GM12878 (cell line): ENCODE measurements around the gene HHIPL1. TPM values are rescaled to one million over a fixed set of nuclear protein-coding genes. Genes with fewer than 3 reads are reported as not detected.

Experiments
- ATAC-seq: fragments of 200-7000 bp; cut with Tn5 transposase; 3 replicates; pipeline ENCODE4 v1.9.1; 2020; ENCODE audit warnings: mild to moderate bottlenecking, moderate library complexity
- BruUV-seq: library from RNA; stranded (reverse); fragments of 400-500 nt; replicated peaks from 2 replicates; lab custom pipeline; 2021; lab: Mats Ljungman, UMichigan
- CTCF ChIA-PET: fragments of 300-600 bp; sonication (Branson Sonifier 250); formaldehyde crosslinking; extraction: SDS; loops from one replicate; lab custom pipeline; 2021; ENCODE audit warnings: inconsistent platforms; lab: Yijun Ruan, JAX
- POLR2A ChIA-PET: fragments of 350-600 bp; formaldehyde crosslinking; extraction: SDS; loops from one replicate; lab custom pipeline; 2021; ENCODE audit warnings: inconsistent platforms; lab: Charles Lee
- RAD21 ChIA-PET: fragments of 300-600 bp; sonication (Branson Sonifier 250); formaldehyde crosslinking; loops from one replicate; lab custom pipeline; 2023; ENCODE audit warnings: antibody characterized with exemption; ENCODE audit not compliant: unreplicated experiment; lab: Charles Lee
- SMC1A ChIA-PET: fragments of 300-600 bp; sonication (Branson Sonifier 250); formaldehyde crosslinking; loops from one replicate; lab custom pipeline; 2023; ENCODE audit not compliant: unreplicated experiment, uncharacterized antibody; lab: Charles Lee
- DNase-seq: peaks from one replicate; pipeline ENCODE4 v3.0.0-alpha.2; 2011; ENCODE audit warnings: low read depth, low spot score
- FAIRE-seq: peaks from 3 replicates; lab custom pipeline; 2011; peaks lifted over from hg19 to GRCh38; lab: Jason Lieb, UNC
- H2AFZ ChIP-seq: 2 replicates; pipeline ENCODE4 v1.6.0; 2011; ENCODE audit warnings: low read depth, low read length, control low read depth; ENCODE audit not compliant: control insufficient read depth
- H3K27ac ChIP-seq: 2 replicates; pipeline ENCODE4 v1.5.1; 2011; ENCODE audit warnings: control low read depth; ENCODE audit not compliant: control insufficient read depth, insufficient read depth
- H3K27me3 ChIP-seq, 2 experiments: replicated peaks in 1 of 2; 2 replicates each; pipeline versions ENCODE4 v1.6.0 to v1.6.1; 2011; ENCODE audit warnings: low read length in 1 of 2; ENCODE audit not compliant: control insufficient read depth in 2 of 2, insufficient read depth in 2 of 2
- H3K36me3 ChIP-seq, 2 experiments: 2 replicates each; pipeline ENCODE4 v1.5.1; 2011; ENCODE audit warnings: low read length in 1 of 2; ENCODE audit not compliant: control insufficient read depth in 2 of 2, insufficient read depth in 2 of 2
- H3K4me1 ChIP-seq: 2 replicates; pipeline ENCODE4 v1.6.1; 2011; ENCODE audit warnings: mild to moderate bottlenecking, low read length, moderate library complexity, mixed read lengths; ENCODE audit not compliant: control insufficient read depth, insufficient read depth
- H3K4me2 ChIP-seq: 2 replicates; pipeline ENCODE4 v1.6.0; 2011; ENCODE audit warnings: control low read depth; ENCODE audit not compliant: control insufficient read depth, insufficient read depth
- H3K4me3 ChIP-seq: fragments of 200-600 bp; sonication (generic); 2 replicates; pipeline ENCODE4 v1.5.1; 2016
- H3K79me2 ChIP-seq: 2 replicates; pipeline ENCODE4 v1.6.0; 2011; ENCODE audit warnings: low read length; ENCODE audit not compliant: control insufficient read depth, insufficient read depth
- H3K9ac ChIP-seq: 2 replicates; pipeline ENCODE4 v1.8.0; 2011; ENCODE audit warnings: low read length, control low read depth, mixed read lengths; ENCODE audit not compliant: control insufficient read depth, insufficient read depth
- H3K9me3 ChIP-seq: replicated peaks from 3 replicates; pipeline ENCODE4 v1.5.1; 2011; ENCODE audit warnings: mild to moderate bottlenecking, low read length; ENCODE audit not compliant: control insufficient read depth, insufficient read depth
- H4K20me1 ChIP-seq: 2 replicates; pipeline ENCODE4 v1.6.0; 2011; ENCODE audit not compliant: control insufficient read depth, insufficient read depth
- ASH2L ChIP-seq: fragments of 300-600, 200-600 bp; sonication (generic); IDR thresholded peaks from 2 replicates; pipeline ENCODE4 v1.6.1; 2017; ENCODE audit warnings: low read depth, mild to moderate bottlenecking, borderline replicate concordance
- BHLHE40 ChIP-seq, 2 experiments: fragments of 450-650 bp in 1 of 2; IDR thresholded peaks; 2 replicates each; pipeline ENCODE4 v1.6.1; 2011 to 2017; ENCODE audit warnings: low read depth in 2 of 2, borderline replicate concordance in 1 of 2, improper control_type of control experiment in 1 of 2, low read length in 1 of 2, mild to moderate bottlenecking in 1 of 2
- CREM ChIP-seq: IDR thresholded peaks from 2 replicates; pipeline ENCODE4 v1.6.1; 2014; ENCODE audit warnings: antibody characterized with exemption, low read depth
- EZH2 ChIP-seq: IDR thresholded peaks from 2 replicates; pipeline ENCODE4 v1.6.1; 2012; ENCODE audit warnings: low read depth, mild to moderate bottlenecking, control low read depth, inconsistent platforms, low read length, borderline replicate concordance; ENCODE audit not compliant: control insufficient read depth
- GATAD2B ChIP-seq: fragments of 450-650 bp; conservative IDR thresholded peaks from 2 replicates; pipeline ENCODE4 v1.6.1; 2017; ENCODE audit warnings: low read depth, mild to moderate bottlenecking, moderate library complexity
- HDAC2 ChIP-seq: fragments of 200-600 bp; sonication (generic); IDR thresholded peaks from 2 replicates; pipeline ENCODE4 v1.6.1; 2017
- IKZF1 ChIP-seq: fragments of 450-650 bp; conservative IDR thresholded peaks from 2 replicates; pipeline ENCODE4 v1.6.1; 2017; ENCODE audit warnings: antibody characterized with exemption, mild to moderate bottlenecking
- IKZF2 ChIP-seq, 2 experiments: fragments of 450-650 bp; IDR thresholded peaks; 2 replicates each; pipeline ENCODE4 v1.6.1; 2017; ENCODE audit warnings: mild to moderate bottlenecking in 2 of 2, moderate library complexity in 2 of 2
- KAT2A ChIP-seq: conservative IDR thresholded peaks from 2 replicates; pipeline ENCODE4 v1.6.1; 2011; ENCODE audit warnings: low read depth, low read length; ENCODE audit not compliant: control insufficient read depth
- MXI1 ChIP-seq: fragments of 150-350 bp; IDR thresholded peaks from 2 replicates; pipeline ENCODE4 v1.6.1; 2011; ENCODE audit warnings: low read depth, mild to moderate bottlenecking, inconsistent platforms, low read length, improper control_type of control experiment
- NBN ChIP-seq: fragments of 450-650 bp; IDR thresholded peaks from 2 replicates; pipeline ENCODE4 v1.6.1; 2016
- NR2C2 ChIP-seq: IDR thresholded peaks from 2 replicates; pipeline ENCODE4 v1.6.1; 2011; ENCODE audit warnings: borderline replicate concordance, low read depth; ENCODE audit not compliant: control insufficient read depth, insufficient read length
- NRF1 ChIP-seq: conservative IDR thresholded peaks from 2 replicates; pipeline ENCODE4 v1.6.1; 2011; ENCODE audit warnings: mild to moderate bottlenecking, low read depth, low read length, improper control_type of control experiment
- RB1 ChIP-seq: fragments of 450-650 bp; formaldehyde crosslinking; IDR thresholded peaks from 2 replicates; pipeline ENCODE4 v1.6.1; 2017; ENCODE audit warnings: mild to moderate bottlenecking, borderline replicate concordance
- RFX5 ChIP-seq: IDR thresholded peaks from 2 replicates; pipeline ENCODE4 v1.6.1; 2011; ENCODE audit warnings: low read depth, low read length, improper control_type of control experiment
- SRF ChIP-seq, 2 experiments: IDR thresholded peaks; 2 replicates each; pipeline ENCODE4 v1.6.1; 2011; ENCODE audit warnings: low read depth in 2 of 2, low read length in 2 of 2, mild to moderate bottlenecking in 1 of 2, moderate library complexity in 1 of 2
- STAT3 ChIP-seq: IDR thresholded peaks from 2 replicates; pipeline ENCODE4 v1.6.1; 2011; ENCODE audit warnings: low read depth, low read length, improper control_type of control experiment
- SUPT20H ChIP-seq: IDR thresholded peaks from 2 replicates; pipeline ENCODE4 v1.6.1; 2011; ENCODE audit warnings: low read depth, mild to moderate bottlenecking, low read length, moderate library complexity, borderline replicate concordance; ENCODE audit not compliant: control insufficient read depth
- TAF1 ChIP-seq: IDR thresholded peaks from 2 replicates; pipeline ENCODE4 v1.6.1; 2011; ENCODE audit warnings: mild to moderate bottlenecking, low read depth, low read length, borderline replicate concordance
- WGBS: methylation state at CpG from one replicate; pipeline ENCODE4 v1.1.6; 2016; ENCODE audit warnings: low lambda C conversion rate; ENCODE audit not compliant: insufficient replicate concordance, insufficient coverage; ENCODE audit errors: missing lambda C conversion rate; 5-methylcytosine and 5-hydroxymethylcytosine counted together
- in situ Hi-C: fragments of 300-500 bp; cut with MboI; formaldehyde crosslinking; loops from 9 replicates; pipeline ENCODE4 v1.14.3; 2018; ENCODE audit warnings: mixed read lengths
- intact Hi-C: fragments of 100-400 bp; cut with micrococcal nuclease; formaldehyde crosslinking; loops from one replicate; pipeline ENCODE4 v1.14.2; 2022; ENCODE audit not compliant: unreplicated experiment
- polyA plus RNA-seq, 11 experiments: library from polyadenylated mRNA; depleted of rRNA in 4 of 11; unstranded in 6 of 11; stranded (reverse) in 5 of 11; fragments of >200 nt; fragmentation: Nextera tagmentation in 4 of 11; fragmentation: Illumina TruSeq in 1 of 11; extraction: Ambion mirVana in 4 of 11; extraction: Trizol in 1 of 11; gene quantifications; 1 replicate in 1 of 11; 2 replicates in 10 of 11; pipeline versions ENCODE4 v1.2.1 to v1.2.3, GENCODE V29; 2011 to 2016; ENCODE audit warnings: inconsistent platforms in 2 of 11, missing spikeins in 2 of 11, low read depth in 1 of 11
- total RNA-seq, 4 experiments: library from RNA; depleted of rRNA in 3 of 4; stranded (reverse); fragments of >200 nt in 3 of 4; fragmentation: Illumina TruSeq in 1 of 4; extraction: Trizol in 1 of 4; gene quantifications; 2 replicates each; pipeline versions ENCODE4 v1.2.1 to v1.2.3, GENCODE V29; 2013 to 2021

HHIPL1 gene
- total and polyA plus RNA-seq, 10 of the 15 experiments (the other 5 are each of a cell fraction or from before 2014, with no cell fraction given) = 0.09 TPM; not detected in 9

- Histone ChIP-seq H3K9me3 (peaks cover 2% of the 10 kb centered on the region; the same call in 1 of the 3 replicates), H3K27me3 (no peaks in the 10 kb centered on the region; a peak in 1 of 4 replicates), H2AFZ (no peak overlapping the region), H3K4me2 (no peak overlapping the region), H3K36me3 (no peaks in the 10 kb centered on the region), H3K27ac (no peak overlapping the region), H4K20me1 (no peaks in the 10 kb centered on the region), H3K9ac (no peak overlapping the region), H3K4me1 (no peaks in the 10 kb centered on the region), H3K79me2 (no peaks in the 10 kb centered on the region), H3K4me3 (no peak overlapping the region)
- SMC1A ChIA-PET = no interaction called here
- in situ Hi-C loops (no loop called here), intact Hi-C loops (no loop called here)
- CTCF ChIA-PET = interaction anchor here (0.6 to 1.6 kb wide), 2 partner anchors 11 to 32 kb away, joined by 3 read pairs; no protein-coding TSS in a partner anchor
- DNase-seq = no peak
- POLR2A ChIA-PET = no interaction called here
- no peak for FAIRE-seq
- RAD21 ChIA-PET = no interaction called here
- no peak for TF ChIP-seq RFX5
- no peak for TF ChIP-seq IKZF2 (IDR thresholded peaks at IDR 0.05)
- TF ChIP-seq BHLHE40 (IDR thresholded peaks at IDR 0.05; ENCODE audit: borderline replicate concordance in 1 of 2, low read depth in 2 of 2, low read length in 1 of 2) = no peak
- no peak for TF ChIP-seq NRF1
- no peak for TF ChIP-seq HDAC2
- no peak for TF ChIP-seq SRF (IDR thresholded peaks at IDR 0.05; ENCODE audit: low read depth in 2 of 2, low read length in 2 of 2)
- TF ChIP-seq KAT2A = no peak
- no peak for TF ChIP-seq TAF1
- TF ChIP-seq ASH2L = no peak
- no peak for TF ChIP-seq NBN
- no peak for TF ChIP-seq SUPT20H
- TF ChIP-seq NR2C2 = no peak
- no peak for TF ChIP-seq MXI1
- TF ChIP-seq EZH2 = no peak
- no peak for TF ChIP-seq CREM
- no peak for TF ChIP-seq RB1
- no peak for TF ChIP-seq GATAD2B
- TF ChIP-seq IKZF1 = no peak
- no peak for TF ChIP-seq STAT3
- 66% methylated on average over 6 of the region's 6 CpGs for WGBS
- ATAC-seq = no peak
- no TSS peak for BruUV-seq
These were observed 53.3 kb downstream of the HHIPL1 start for GRCh38 chr14:99698236-99698635.
